ENCODE data around the gene PDIK1L.
A peak's percentile ranks its signal among the peaks of the same experiment; 100 is the strongest.

Gene PDIK1L

DNA sequence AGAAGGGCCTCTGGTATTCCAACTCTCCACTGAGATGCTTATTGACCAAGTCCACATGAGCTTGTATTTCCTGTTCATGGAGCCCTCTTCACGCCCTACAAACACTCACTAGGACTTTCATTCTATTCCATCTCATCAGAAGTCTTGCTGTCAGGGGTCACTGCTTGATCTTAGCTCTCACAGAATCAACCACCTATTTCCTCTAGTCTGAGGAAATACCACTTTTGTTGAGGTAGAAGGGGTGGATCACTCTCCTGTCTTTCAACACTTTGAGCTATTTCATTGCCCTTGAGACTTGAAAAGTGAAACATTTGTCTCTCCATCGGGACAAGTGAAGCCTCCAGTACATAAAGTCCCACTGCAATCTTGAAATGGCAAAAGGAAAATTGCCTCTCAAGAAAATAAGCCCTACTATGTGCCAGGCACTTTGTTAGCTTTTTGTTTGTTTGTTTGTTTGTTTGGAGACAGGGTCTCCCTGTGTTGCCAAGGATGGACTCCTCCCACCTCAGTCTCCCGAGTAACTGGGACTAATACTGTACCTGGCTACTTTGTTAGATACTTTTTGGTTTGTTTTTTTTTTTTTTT is 27.4 kb downstream of the PDIK1L start:
- DNase-seq (ENCODE audit: low read depth): no peak

DNA sequence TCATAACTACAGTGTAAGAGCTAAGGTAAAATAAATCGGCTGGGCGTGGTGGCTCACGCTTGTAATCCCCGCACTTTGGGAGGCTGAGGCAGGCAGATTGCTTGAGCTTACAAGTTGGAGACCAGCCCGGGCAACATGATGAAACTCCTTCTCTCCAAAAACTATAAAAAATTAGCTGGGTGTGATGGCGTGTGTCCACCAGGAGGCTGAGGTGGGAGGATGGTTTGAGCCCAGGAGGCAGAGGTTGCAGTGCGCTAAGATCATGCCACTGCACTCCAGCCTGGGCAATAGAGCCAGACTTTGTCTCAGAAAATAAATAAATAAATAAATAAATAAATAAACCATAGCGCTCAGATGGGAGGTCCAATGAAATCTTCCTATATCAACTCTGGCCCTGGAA is 30.5 kb downstream of the PDIK1L start:
- TF ChIP-seq, protein P1, sequence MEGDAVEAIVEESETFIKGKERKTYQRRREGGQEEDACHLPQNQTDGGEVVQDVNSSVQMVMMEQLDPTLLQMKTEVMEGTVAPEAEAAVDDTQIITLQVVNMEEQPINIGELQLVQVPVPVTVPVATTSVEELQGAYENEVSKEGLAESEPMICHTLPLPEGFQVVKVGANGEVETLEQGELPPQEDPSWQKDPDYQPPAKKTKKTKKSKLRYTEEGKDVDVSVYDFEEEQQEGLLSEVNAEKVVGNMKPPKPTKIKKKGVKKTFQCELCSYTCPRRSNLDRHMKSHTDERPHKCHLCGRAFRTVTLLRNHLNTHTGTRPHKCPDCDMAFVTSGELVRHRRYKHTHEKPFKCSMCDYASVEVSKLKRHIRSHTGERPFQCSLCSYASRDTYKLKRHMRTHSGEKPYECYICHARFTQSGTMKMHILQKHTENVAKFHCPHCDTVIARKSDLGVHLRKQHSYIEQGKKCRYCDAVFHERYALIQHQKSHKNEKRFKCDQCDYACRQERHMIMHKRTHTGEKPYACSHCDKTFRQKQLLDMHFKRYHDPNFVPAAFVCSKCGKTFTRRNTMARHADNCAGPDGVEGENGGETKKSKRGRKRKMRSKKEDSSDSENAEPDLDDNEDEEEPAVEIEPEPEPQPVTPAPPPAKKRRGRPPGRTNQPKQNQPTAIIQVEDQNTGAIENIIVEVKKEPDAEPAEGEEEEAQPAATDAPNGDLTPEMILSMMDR (conservative IDR thresholded peaks at IDR 0.05; ENCODE audit: low read depth, low read length): no peak
- H3K4me3 ChIP-seq (ENCODE audit: low read length): no peak overlapping the region
- no peak for DNase-seq (ENCODE audit: low read depth)

More for the DNA sequence above, 27.4 kb downstream of the PDIK1L start:
- TF ChIP-seq, protein P1 (conservative IDR thresholded peaks at IDR 0.05; ENCODE audit: low read depth, low read length): no peak
- H3K4me3 ChIP-seq (ENCODE audit: low read length): no peak overlapping the region

DNA sequence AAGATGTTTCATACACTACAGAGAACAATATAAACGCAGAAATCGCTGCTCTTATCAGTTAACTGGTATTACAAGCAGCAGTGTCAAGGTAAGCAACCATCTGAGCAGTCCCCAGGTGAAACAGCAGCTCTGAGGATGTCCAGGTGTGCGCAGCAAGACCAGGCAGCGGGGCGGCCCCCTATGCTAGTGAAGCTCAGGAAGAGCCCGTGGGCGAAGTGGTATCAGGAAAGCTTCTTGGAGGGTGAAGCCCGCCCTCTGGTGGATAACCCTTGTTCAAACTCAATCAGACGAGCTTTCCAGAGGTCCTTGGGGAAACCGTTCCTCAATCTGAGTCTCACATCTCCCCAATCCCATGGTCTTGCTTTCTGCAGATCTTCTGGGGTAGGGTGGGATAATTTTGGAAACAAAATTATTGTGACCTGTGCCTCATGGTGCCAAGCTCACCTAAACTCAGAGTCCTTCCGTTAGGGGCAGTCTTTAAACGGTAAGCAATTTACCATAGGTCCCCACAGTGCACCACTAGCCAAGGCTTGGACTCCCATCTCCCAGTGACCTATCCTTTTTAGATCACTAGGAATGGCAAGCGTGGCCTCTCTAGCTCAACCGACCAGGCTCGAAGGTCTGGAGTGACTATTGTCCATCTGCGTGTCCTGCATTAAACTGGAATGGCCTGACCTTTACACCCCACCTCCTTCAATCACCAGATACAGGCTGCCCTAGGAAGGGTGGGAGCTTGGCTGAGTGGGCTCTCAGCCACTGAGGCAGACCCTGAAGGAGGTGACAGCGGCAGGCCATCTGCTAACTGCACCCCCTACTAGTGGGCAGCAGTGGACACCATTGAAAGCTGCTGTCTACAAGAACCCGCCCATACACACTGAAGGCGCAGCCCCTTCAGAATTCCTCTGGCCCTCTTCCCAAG is 33.7 kb downstream of the PDIK1L start:
- TF ChIP-seq, protein P1 (conservative IDR thresholded peaks at IDR 0.05; ENCODE audit: low read depth, low read length): peak; percentile 73
- peak; percentile 34 for DNase-seq (ENCODE audit: low read depth)
- no peak overlapping the region for H3K4me3 ChIP-seq (ENCODE audit: low read length)

DNA sequence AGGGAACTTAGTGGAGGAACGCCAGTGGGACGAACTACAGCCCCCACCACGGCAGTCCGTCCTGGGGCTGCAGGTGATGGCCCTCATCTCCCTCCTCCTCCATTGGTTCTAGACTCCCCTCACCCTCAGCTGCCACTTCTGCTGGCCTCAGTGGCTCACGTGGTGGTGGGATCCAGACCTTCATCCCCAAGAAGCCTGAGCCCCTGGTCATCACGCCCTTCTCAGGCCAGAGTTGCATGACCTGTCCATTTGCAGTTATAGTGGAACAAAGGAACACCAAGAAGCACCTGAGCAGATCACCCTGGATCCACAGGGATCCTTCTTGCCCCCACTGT is 34.3 kb downstream of the PDIK1L start:
- DNase-seq (ENCODE audit: low read depth): no peak
- no peak overlapping the region for H3K4me3 ChIP-seq (ENCODE audit: low read length)
- TF ChIP-seq, protein P1 (conservative IDR thresholded peaks at IDR 0.05; ENCODE audit: low read depth, low read length): no peak

DNA sequence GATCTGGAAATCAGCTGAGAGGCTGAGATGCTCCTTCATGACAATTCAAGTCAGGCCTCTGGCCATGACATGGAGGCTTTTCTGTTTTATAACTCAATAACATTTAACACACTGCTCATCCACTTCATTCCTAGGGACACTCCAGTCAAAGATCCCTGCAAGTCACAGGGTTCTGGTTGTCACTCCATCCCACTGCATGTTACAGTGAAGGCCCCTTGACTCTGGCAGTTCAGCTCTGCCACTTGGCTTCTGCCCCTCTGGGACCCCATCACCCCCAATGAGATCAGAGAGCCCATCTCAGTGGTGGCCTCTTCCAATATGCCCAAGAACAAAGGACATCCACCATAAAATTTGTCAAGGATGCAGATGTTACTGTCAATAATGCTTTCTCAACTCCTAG is 37.3 kb downstream of the PDIK1L start:
- TF ChIP-seq, protein P1 (conservative IDR thresholded peaks at IDR 0.05; ENCODE audit: low read depth, low read length): no peak
- H3K4me3 ChIP-seq (ENCODE audit: low read length): no peak overlapping the region
- no peak for DNase-seq (ENCODE audit: low read depth)

DNA sequence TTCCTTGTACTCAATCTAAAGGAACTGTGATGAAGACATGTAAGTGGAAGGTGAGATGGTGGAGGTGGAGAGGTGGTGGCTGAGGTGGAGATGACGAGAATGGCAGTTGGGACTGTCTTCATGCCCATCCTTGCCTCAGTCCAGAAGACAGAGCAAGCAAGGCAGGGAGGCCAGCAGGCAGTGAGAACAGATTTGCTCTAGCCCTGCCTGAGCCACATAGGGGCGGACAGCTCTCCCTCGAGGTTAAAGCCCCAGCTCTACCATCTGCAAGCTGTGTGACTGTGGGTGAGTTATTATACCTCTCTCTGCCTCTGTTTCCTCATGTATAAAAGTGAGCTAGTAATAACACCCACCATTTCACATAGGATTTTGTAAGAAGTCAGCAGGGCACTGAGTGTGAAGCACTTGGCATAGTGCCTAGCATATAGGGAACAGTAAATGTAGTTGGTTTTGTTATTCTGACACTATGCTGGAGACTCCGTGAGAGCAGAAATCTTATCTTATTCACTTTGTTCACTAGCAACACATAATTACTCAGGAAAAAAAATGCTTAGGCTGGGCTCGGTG is 42.4 kb downstream of the PDIK1L start:
- DNase-seq (ENCODE audit: low read depth): no peak
- no peak overlapping the region for H3K4me3 ChIP-seq (ENCODE audit: low read length)
- TF ChIP-seq, protein P1 (conservative IDR thresholded peaks at IDR 0.05; ENCODE audit: low read depth, low read length): no peak

Measured in retinal pigment epithelial cell (primary cell).